Measurements from ENCODE around the gene C2CD2. TPM values are rescaled to one million over a fixed set of nuclear protein-coding genes. Genes with fewer than 3 reads are reported as not detected.

Gene C2CD2
- total RNA-seq, 4 donors from 2014 or later, result 11.6 to 25.3 (median 18.9) TPM

DNA sequence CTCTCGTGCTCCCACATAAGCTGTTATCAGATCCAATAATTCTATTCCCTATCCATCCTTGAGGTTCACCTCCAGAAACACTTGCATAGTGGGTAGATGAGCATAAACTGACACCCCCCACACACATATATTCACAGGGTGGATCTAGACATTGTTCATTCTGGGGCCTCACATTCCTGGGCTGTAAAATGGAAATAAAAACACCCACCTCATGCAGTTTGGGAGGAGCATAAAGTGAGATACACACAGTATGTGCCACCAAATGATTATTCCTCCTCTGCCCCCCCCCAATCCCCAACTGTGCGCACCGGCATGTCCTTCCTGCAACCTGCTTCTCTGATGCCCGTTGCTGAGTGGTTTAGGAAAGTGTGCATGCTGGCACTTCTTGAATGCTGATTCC is 92.6 kb downstream of the C2CD2 start:
- intact Hi-C loops (cut with DNase I), result no loop called here
- 69% methylated on average over 4 of the region's 4 CpGs for WGBS
- Histone ChIP-seq H3K27me3 (no peaks in the 10 kb centered on the region), H3K36me3 (peaks cover 8 to 39% (median 31%) of the 10 kb centered on the region in 4 donors), H3K27ac (replicated peaks in 1 of 4) (no peak overlapping the region), H3K4me1 (peaks cover 0 to 11% (median 8%) of the 10 kb centered on the region in 4 donors), H3K4me3 (no peak overlapping the region), H3K9me3 (no peaks in the 10 kb centered on the region)
- DNase-seq (ENCODE audit: extremely low spot score), result no peak
- TF ChIP-seq, protein P1, sequence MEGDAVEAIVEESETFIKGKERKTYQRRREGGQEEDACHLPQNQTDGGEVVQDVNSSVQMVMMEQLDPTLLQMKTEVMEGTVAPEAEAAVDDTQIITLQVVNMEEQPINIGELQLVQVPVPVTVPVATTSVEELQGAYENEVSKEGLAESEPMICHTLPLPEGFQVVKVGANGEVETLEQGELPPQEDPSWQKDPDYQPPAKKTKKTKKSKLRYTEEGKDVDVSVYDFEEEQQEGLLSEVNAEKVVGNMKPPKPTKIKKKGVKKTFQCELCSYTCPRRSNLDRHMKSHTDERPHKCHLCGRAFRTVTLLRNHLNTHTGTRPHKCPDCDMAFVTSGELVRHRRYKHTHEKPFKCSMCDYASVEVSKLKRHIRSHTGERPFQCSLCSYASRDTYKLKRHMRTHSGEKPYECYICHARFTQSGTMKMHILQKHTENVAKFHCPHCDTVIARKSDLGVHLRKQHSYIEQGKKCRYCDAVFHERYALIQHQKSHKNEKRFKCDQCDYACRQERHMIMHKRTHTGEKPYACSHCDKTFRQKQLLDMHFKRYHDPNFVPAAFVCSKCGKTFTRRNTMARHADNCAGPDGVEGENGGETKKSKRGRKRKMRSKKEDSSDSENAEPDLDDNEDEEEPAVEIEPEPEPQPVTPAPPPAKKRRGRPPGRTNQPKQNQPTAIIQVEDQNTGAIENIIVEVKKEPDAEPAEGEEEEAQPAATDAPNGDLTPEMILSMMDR (IDR thresholded peaks at IDR 0.05), result no peak

DNA sequence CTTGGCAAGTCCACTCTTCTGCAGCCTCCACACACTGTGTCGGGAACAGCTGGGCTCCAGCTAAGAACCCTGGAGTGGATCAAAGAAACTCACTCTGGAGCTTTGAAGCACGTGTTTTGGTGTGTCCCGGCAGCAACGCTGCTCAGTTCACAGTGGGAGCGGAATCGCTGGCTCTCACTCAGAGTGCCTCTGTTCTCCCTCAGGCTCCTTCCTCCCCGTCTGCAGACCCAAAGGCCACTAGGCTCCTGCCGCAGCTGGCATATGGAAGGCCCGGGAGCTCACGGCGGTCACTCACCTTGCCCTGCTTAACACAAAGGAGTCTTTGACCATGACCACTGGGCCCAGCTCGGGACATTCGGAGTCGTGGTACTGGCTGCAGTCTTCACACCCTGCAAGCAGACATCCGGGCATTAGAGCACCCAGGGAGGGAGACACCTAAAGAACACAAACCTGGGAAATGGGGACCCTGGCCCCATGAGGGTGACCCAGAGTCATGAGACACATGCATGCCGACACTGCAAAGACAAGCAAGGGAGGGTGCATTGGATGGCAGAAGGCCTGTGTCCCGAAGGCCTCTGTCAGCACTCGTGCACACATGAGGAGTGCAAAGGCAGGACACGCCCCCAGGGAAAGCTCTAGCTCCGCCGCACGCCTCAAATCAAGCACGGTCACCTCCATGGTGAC is 94.4 kb downstream of the C2CD2 start:
- no peak for DNase-seq (ENCODE audit: extremely low spot score)
- whole genome bisulfite sequencing, result 97% methylated on average over 21 of the region's 23 CpGs
- no peaks in the 10 kb centered on the region for H3K9me3 ChIP-seq

DNA sequence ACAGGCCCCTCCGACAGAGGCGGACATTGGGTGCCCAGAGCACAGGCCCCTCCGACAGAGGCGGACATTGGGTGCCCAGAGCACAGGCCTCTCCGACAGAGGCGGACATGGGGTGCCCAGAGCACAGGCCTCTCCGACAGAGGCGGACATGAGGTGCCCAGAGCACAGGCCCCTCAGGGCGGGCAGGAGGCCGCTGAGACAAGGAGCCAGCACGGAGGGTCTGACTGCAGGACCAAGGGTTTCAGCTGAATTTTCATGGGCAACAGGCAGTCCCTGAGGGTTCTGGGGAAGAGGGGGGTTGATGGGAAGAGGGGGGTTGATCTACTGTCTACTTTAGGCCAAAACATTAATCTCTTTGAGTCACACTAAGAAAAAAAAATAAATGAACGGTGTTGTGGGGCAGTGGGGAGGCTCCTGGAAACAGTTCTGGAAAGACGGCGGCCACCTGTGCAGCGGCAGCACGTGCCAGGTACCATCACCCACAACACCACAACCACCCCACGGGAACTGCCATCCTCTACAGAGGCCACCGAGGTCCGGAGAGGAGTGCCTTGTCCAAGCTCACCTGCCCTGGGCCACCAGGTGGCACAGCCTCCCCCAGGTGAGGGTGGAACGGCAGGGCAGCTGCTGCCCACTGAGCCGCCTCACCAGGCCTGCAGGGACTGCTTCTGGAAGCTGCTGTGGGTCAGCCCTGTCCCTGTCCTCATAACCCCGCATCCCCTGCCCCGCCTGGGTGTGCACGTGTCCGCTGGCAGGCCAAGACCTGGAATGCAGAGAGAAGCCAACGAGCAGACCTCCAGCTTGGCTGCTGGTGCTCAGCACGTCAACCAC is 95.1 kb downstream of the C2CD2 start:
- intact Hi-C loops (cut with DNase I), result no loop called here
- Histone ChIP-seq H3K27ac (replicated peaks in 1 of 4) (no peak overlapping the region), H3K36me3 (peaks cover 8 to 60% (median 51%) of the 10 kb centered on the region in 4 donors), H3K4me3 (no peak overlapping the region), H3K9me3 (no peaks in the 10 kb centered on the region), H3K27me3 (no peaks in the 10 kb centered on the region), H3K4me1 (peaks cover 0 to 11% (median 8%) of the 10 kb centered on the region in 4 donors)
- WGBS, result 90% methylated on average over 10 of the region's 27 CpGs
- no peak for TF ChIP-seq POLR2A (IDR thresholded peaks at IDR 0.05; ENCODE audit: low read depth)
- no peak for TF ChIP-seq EP300 (IDR thresholded peaks at IDR 0.05)
- TF ChIP-seq, protein P1 (IDR thresholded peaks at IDR 0.05), result no peak
- no peak for TF ChIP-seq POLR2AphosphoS5 (IDR thresholded peaks at IDR 0.05)
- no peak for DNase-seq (ENCODE audit: extremely low spot score)

More for the DNA sequence above, 94.4 kb downstream of the C2CD2 start:
- intact Hi-C loops (cut with DNase I), result no loop called here
- TF ChIP-seq POLR2AphosphoS5 (IDR thresholded peaks at IDR 0.05) (no peak), EP300 (IDR thresholded peaks at IDR 0.05) (no peak), POLR2A (IDR thresholded peaks at IDR 0.05; ENCODE audit: low read depth) (no peak)
- TF ChIP-seq, protein P1 (IDR thresholded peaks at IDR 0.05), result no peak
- H3K4me3 ChIP-seq, result no peak overlapping the region
- peaks cover 8 to 52% (median 44%) of the 10 kb centered on the region in 4 donors for H3K36me3 ChIP-seq
- no peak overlapping the region for H3K27ac ChIP-seq (replicated peaks in 1 of 4)
- no peaks in the 10 kb centered on the region for H3K27me3 ChIP-seq
- H3K4me1 ChIP-seq, result peaks cover 0 to 11% (median 8%) of the 10 kb centered on the region in 4 donors

DNA sequence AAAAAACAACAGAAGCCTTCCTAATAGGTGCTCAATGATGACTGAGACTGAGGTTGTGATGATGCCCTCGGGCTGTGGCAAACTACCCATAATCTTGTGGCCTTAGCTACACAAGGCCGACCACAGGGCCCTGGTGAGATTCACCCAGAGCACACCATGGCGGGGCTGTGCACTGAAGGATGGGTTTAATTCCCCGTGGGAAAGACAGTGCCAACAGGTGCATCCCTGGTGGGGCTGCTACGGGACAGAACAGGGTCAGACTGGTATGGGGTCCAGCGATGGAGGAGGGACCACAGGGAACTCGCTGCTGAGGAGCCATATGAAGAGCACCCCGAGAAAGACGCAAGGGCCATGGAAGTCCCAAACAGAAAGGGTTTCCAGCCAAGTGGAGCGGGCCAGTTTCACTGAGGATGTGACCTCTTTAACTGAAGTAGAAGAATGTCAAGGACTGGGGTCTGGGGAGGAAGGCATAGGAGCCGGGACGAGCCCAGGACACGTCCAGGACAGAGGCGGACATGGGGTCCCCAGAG is 96.0 kb downstream of the C2CD2 start:
- Histone ChIP-seq H3K9me3 (no peaks in the 10 kb centered on the region), H3K4me3 (no peak overlapping the region), H3K4me1 (peaks cover 0 to 4% (median under 1%) of the 10 kb centered on the region in 4 donors), H3K36me3 (peaks cover 8 to 68% (median 54%) of the 10 kb centered on the region in 4 donors), H3K27me3 (no peaks in the 10 kb centered on the region), H3K27ac (replicated peaks in 1 of 4) (no peak overlapping the region)
- WGBS, result 95% methylated on average over 10 of the region's 14 CpGs
- intact Hi-C loops (cut with DNase I), result no loop called here
- DNase-seq (ENCODE audit: extremely low spot score), result no peak
- TF ChIP-seq, protein P1 (IDR thresholded peaks at IDR 0.05), result no peak
- TF ChIP-seq EP300 (IDR thresholded peaks at IDR 0.05) (no peak), POLR2AphosphoS5 (IDR thresholded peaks at IDR 0.05) (no peak), POLR2A (IDR thresholded peaks at IDR 0.05; ENCODE audit: low read depth) (no peak)

Measured in esophagus muscularis mucosa (tissue), 4 donors.